A549 (cell line): ENCODE data around the gene PGLYRP3. TPM values are rescaled to one million over a fixed set of nuclear protein-coding genes. Genes with fewer than 3 reads are reported as not detected.

ENCODE experiments used
- ATAC-seq, 2 experiments: fragments of 200-7000 bp in 1 of 2; fragments of >200 bp in 1 of 2; cut with Nextera tagmentation in 1 of 2; cut with Tn5 transposase in 1 of 2; 3 replicates each; pipeline versions ENCODE4 v1.8.0 to v1.9.1; 2018 to 2020; ENCODE audit warnings: mild to moderate bottlenecking in 1 of 2, moderate library complexity in 1 of 2
- CTCF ChIA-PET: fragments of 300-600 bp; sonication (Branson Sonifier 250); formaldehyde crosslinking; extraction: SDS; loops from one replicate; lab custom pipeline; 2021; ENCODE audit warnings: antibody characterized with exemption, inconsistent platforms; lab: Yijun Ruan, JAX
- POLR2A ChIA-PET: fragments of 350-600 bp; formaldehyde crosslinking; extraction: SDS; loops from one replicate; lab custom pipeline; 2021; ENCODE audit warnings: antibody characterized with exemption, inconsistent platforms; lab: Yijun Ruan, JAX
- DNase-seq, 2 experiments: peaks; one replicate each; pipeline versions ENCODE4 v3.0.0 to v3.0.0-alpha.2; 2011 to 2016; ENCODE audit warnings: low read depth in 1 of 2, low spot score in 1 of 2
- FAIRE-seq: peaks from 2 replicates; lab custom pipeline; 2011; peaks lifted over from hg19 to GRCh38; lab: Jason Lieb, UNC
- H3K27ac ChIP-seq, 2 experiments: fragments of >200 bp; sonication (Bioruptor Twin); formaldehyde crosslinking; 3 replicates each; pipeline ENCODE4 v1.5.1; 2016 to 2017
- H3K4me1 ChIP-seq: fragments of >200 bp; sonication (Bioruptor Twin); formaldehyde crosslinking; 3 replicates; pipeline ENCODE4 v1.6.1; 2016
- H3K4me2 ChIP-seq: fragments of >200 bp; sonication (Bioruptor Twin); formaldehyde crosslinking; 3 replicates; pipeline ENCODE4 v1.6.1; 2016
- H3K4me3 ChIP-seq: fragments of >200 bp; sonication (Bioruptor Twin); formaldehyde crosslinking; 3 replicates; pipeline ENCODE4 v1.5.1; 2016
- H3K9me3 ChIP-seq: fragments of >200 bp; sonication (Bioruptor Twin); formaldehyde crosslinking; 3 replicates; pipeline ENCODE4 v1.6.1; 2016
- BCL3 ChIP-seq: fragments of >200 bp; sonication (Bioruptor Twin); formaldehyde crosslinking; IDR thresholded peaks from 3 replicates; pipeline ENCODE4 v1.6.1; 2016
- BHLHE40 ChIP-seq: IDR thresholded peaks from 2 replicates; pipeline ENCODE4 v1.6.1; 2012; ENCODE audit warnings: low read depth, low read length, inconsistent platforms
- CHD4 ChIP-seq: fragments of 200-600 bp; sonication (generic); IDR thresholded peaks from 2 replicates; pipeline ENCODE4 v1.6.1; 2016; ENCODE audit warnings: antibody characterized with exemption, mild to moderate bottlenecking, borderline replicate concordance
- CTCF ChIP-seq: fragments of >200 bp; sonication (Bioruptor Twin); formaldehyde crosslinking; IDR thresholded peaks from 3 replicates; pipeline ENCODE4 v1.5.1; 2016
- ESRRA ChIP-seq: fragments of 150-350 bp; IDR thresholded peaks from 2 replicates; pipeline ENCODE4 v1.6.1; 2014; ENCODE audit warnings: mild to moderate bottlenecking, low read length, borderline replicate concordance
- FOSB ChIP-seq: fragments of 250-450 bp; sonication (Bioruptor Pico); IDR thresholded peaks from 2 replicates; pipeline ENCODE4 v1.5.0; 2020; ENCODE audit warnings: mild to moderate bottlenecking, moderate library complexity
- FOSL2 ChIP-seq, 2 experiments: fragments of 450-650 bp in 1 of 2; fragments of >200 bp in 1 of 2; sonication (Bioruptor Twin) in 1 of 2; formaldehyde crosslinking; IDR thresholded peaks; 2 replicates each; pipeline versions ENCODE4 v1.5.0 to v1.6.1; 2016 to 2020; ENCODE audit warnings: mild to moderate bottlenecking in 1 of 2, moderate library complexity in 1 of 2
- FOXS1 ChIP-seq: fragments of 250-450 bp; sonication (Bioruptor Pico); IDR thresholded peaks from 2 replicates; pipeline ENCODE4 v1.5.0; 2020; ENCODE audit warnings: mild to moderate bottlenecking, moderate library complexity
- HOXB5 ChIP-seq: fragments of 250-450 bp; sonication (Bioruptor Pico); IDR thresholded peaks from 2 replicates; pipeline ENCODE4 v1.5.0; 2020; ENCODE audit warnings: mild to moderate bottlenecking, moderate library complexity
- JUN ChIP-seq, 2 experiments: fragments of >200 bp; sonication (Bioruptor Twin); formaldehyde crosslinking; IDR thresholded peaks; 2 replicates in 1 of 2; 3 replicates in 1 of 2; pipeline ENCODE4 v1.6.1; 2016 to 2017
- JUNB ChIP-seq: fragments of >200 bp; sonication (Bioruptor Twin); formaldehyde crosslinking; IDR thresholded peaks from 2 replicates; pipeline ENCODE4 v1.6.1; 2016
- KDM1A ChIP-seq: fragments of 200-600 bp; sonication (generic); IDR thresholded peaks from 2 replicates; pipeline ENCODE4 v1.6.1; 2016; ENCODE audit warnings: low read depth, mild to moderate bottlenecking
- MAZ ChIP-seq: fragments of 150-350 bp; IDR thresholded peaks from 2 replicates; pipeline ENCODE4 v1.6.1; 2014; ENCODE audit warnings: antibody characterized with exemption, low read depth, low read length, borderline replicate concordance
- MYC ChIP-seq: IDR thresholded peaks from 2 replicates; pipeline ENCODE4 v1.6.1; 2012; ENCODE audit warnings: mild to moderate bottlenecking, inconsistent platforms, low read length, improper control_type of control experiment, borderline replicate concordance
- RARB ChIP-seq: fragments of 250-450 bp; sonication (Bioruptor Pico); IDR thresholded peaks from 2 replicates; pipeline ENCODE4 v1.8.0; 2021; ENCODE audit warnings: mild to moderate bottlenecking, moderate library complexity
- SMC3 ChIP-seq: fragments of >200 bp; sonication (Bioruptor Twin); formaldehyde crosslinking; IDR thresholded peaks from 3 replicates; pipeline ENCODE4 v1.6.1; 2018; ENCODE audit warnings: inconsistent platforms
- TP53 ChIP-seq: fragments of 250-450 bp; sonication (Bioruptor Pico); IDR thresholded peaks from 2 replicates; pipeline ENCODE4 v1.5.0; 2021; ENCODE audit warnings: mild to moderate bottlenecking, moderate library complexity
- ZSCAN20 ChIP-seq: fragments of 250-450 bp; sonication (Bioruptor Pico); IDR thresholded peaks from 2 replicates; pipeline ENCODE4 v1.8.0; 2022; ENCODE audit warnings: mild to moderate bottlenecking, moderate library complexity
- WGBS: methylation state at CpG from one replicate; pipeline ENCODE4 v1.1.6; 2017; ENCODE audit errors: missing lambda C conversion rate; 5-methylcytosine and 5-hydroxymethylcytosine counted together
- polyA plus RNA-seq, 4 experiments: library from polyadenylated mRNA; depleted of rRNA in 3 of 4; stranded (reverse); fragments of >200 nt; fragmentation: RNase III in 1 of 4; extraction: RNeasy Plus Mini Kit Qiagen cat#74134 plus additional on column Dnase treatment in 1 of 4; gene quantifications; 2 replicates in 3 of 4; 3 replicates in 1 of 4; pipeline ENCODE4 v1.2.3, GENCODE V29; 2011 to 2017
- TF ChIP-seq, protein P1 (sequence below): fragments of 200-600 bp; sonication (generic); IDR thresholded peaks from 2 replicates; pipeline ENCODE4 v1.6.1; 2016; ENCODE audit warnings: antibody characterized with exemption, mild to moderate bottlenecking, moderate library complexity

Gene PGLYRP3
- polyA plus RNA-seq, 2 of the 4 experiments (the other 2 are of a cell fraction), result not detected

DNA sequence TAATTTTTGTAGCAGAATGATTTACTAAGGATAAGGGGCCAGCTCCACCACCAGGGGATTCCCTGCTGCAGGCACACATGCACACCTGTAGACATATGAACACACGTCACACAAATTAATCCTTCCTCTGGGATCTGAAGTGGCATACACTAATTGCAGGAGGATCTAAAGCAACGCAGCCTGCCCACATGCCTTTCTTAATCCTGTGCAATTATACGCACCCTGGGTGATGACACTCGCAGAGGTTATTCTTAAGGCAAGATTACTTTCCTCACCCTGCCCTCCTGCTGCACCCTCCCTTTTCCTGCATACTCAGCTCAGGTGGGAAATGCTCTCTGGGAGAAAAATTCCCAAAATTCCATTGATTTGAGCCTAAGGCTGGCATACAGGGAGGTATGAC is 60.8 kb downstream of the PGLYRP3 start:
- H3K4me2 ChIP-seq, result no peak overlapping the region

DNA sequence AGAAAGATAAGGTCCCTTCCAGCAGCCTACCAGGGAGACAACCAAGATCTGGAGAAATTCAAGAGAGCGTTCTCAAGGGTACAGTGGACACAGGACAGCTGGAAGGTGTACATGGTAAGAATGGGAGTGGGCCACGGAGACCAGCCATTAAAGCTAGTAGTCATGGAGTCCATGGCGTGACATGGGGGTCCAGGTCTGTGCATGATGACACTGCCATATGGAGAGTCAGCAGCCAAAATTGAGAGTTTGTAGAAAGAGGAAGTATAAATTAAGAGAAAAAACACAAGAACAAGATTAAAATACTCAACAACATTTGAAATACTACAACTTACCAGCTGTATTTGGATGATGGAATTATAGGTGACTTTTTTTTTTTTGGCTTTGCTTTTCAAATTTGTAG is 61.2 kb downstream of the PGLYRP3 start:
- H3K4me2 ChIP-seq, result no peak overlapping the region
- DNase-seq (no peak), FAIRE-seq (no peak), ATAC-seq (no peak)
- H3K9me3 ChIP-seq, result no peaks in the 10 kb centered on the region
- H3K27ac ChIP-seq, result no peak overlapping the region
- H3K4me3 ChIP-seq, result no peak overlapping the region
- ChIA-PET POLR2A (no interaction called here), CTCF (interaction anchor here (1.3 kb wide), 1 partner anchor 59 kb away, joined by 3 read pairs; no protein-coding TSS in a partner anchor)
- TF ChIP-seq BHLHE40 (no peak), HOXB5 (no peak), CTCF (no peak), ESRRA (no peak), RARB (CRISPR knock-in tag) (no peak), TP53 (CRISPR knock-in tag) (no peak), FOSL2 (IDR thresholded peaks at IDR 0.05) (no peak), FOSL2 (CRISPR knock-in tag; IDR thresholded peaks at IDR 0.05) (no peak), FOSB (no peak), FOXS1 (no peak), BCL3 (no peak), JUNB (no peak), SMC3 (no peak), KDM1A (no peak), ZSCAN20 (no peak), CHD4 (no peak), MAZ (no peak)
- 6% methylated on average over 3 of the region's 3 CpGs for WGBS
- no peaks in the 10 kb centered on the region for H3K4me1 ChIP-seq

More for the DNA sequence above, 60.8 kb downstream of the PGLYRP3 start:
- FAIRE-seq, result no peak
- DNase-seq, result no peak
- Histone ChIP-seq H3K27ac (no peak overlapping the region), H3K9me3 (no peaks in the 10 kb centered on the region), H3K4me1 (no peaks in the 10 kb centered on the region)
- WGBS, result 42% methylated on average over 4 of the region's 4 CpGs
- ATAC-seq, result no peak
- TF ChIP-seq MYC (no peak), BHLHE40 (no peak), JUN (IDR thresholded peaks at IDR 0.05) (no peak)
- TF ChIP-seq, protein P1, sequence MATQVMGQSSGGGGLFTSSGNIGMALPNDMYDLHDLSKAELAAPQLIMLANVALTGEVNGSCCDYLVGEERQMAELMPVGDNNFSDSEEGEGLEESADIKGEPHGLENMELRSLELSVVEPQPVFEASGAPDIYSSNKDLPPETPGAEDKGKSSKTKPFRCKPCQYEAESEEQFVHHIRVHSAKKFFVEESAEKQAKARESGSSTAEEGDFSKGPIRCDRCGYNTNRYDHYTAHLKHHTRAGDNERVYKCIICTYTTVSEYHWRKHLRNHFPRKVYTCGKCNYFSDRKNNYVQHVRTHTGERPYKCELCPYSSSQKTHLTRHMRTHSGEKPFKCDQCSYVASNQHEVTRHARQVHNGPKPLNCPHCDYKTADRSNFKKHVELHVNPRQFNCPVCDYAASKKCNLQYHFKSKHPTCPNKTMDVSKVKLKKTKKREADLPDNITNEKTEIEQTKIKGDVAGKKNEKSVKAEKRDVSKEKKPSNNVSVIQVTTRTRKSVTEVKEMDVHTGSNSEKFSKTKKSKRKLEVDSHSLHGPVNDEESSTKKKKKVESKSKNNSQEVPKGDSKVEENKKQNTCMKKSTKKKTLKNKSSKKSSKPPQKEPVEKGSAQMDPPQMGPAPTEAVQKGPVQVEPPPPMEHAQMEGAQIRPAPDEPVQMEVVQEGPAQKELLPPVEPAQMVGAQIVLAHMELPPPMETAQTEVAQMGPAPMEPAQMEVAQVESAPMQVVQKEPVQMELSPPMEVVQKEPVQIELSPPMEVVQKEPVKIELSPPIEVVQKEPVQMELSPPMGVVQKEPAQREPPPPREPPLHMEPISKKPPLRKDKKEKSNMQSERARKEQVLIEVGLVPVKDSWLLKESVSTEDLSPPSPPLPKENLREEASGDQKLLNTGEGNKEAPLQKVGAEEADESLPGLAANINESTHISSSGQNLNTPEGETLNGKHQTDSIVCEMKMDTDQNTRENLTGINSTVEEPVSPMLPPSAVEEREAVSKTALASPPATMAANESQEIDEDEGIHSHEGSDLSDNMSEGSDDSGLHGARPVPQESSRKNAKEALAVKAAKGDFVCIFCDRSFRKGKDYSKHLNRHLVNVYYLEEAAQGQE, result no peak
- TF ChIP-seq, all 56 proteins: peak for 0
- ChIA-PET CTCF (no interaction called here), POLR2A (no interaction called here)
- no peak overlapping the region for H3K4me3 ChIP-seq
